Bronchial epithelial cell (primary cell): ENCODE data around the gene NTRK3. TPM values are rescaled to one million over a fixed set of nuclear protein-coding genes. Genes with fewer than 3 reads are reported as not detected.

ENCODE experiments used
- DNase-seq: peaks from one replicate; pipeline ENCODE4 v3.0.0-alpha.2; 2010; ENCODE audit warnings: low read depth
- FAIRE-seq: peaks from 2 replicates; lab custom pipeline; 2011; peaks lifted over from hg19 to GRCh38; lab: Jason Lieb, UNC
- H3K27me3 ChIP-seq: 2 replicates; pipeline ENCODE4 v1.5.1; 2011; ENCODE audit warnings: low read length; ENCODE audit not compliant: control insufficient read depth, insufficient read depth
- H3K36me3 ChIP-seq: 2 replicates; pipeline ENCODE4 v1.5.1; 2011; ENCODE audit warnings: low read length; ENCODE audit not compliant: control insufficient read depth, insufficient read depth
- H3K4me3 ChIP-seq: 2 replicates; pipeline ENCODE4 v1.5.1; 2011; ENCODE audit warnings: mild to moderate bottlenecking, low read depth, low read length, control low read depth
- total RNA-seq: library from RNA; depleted of rRNA; stranded (reverse); fragments of >200 nt; gene quantifications from 2 replicates; pipeline ENCODE4 v1.2.1, GENCODE V29; 2014
- TF ChIP-seq, protein P1 (sequence below): IDR thresholded peaks from 2 replicates; pipeline ENCODE4 v1.5.1; 2011; ENCODE audit warnings: mild to moderate bottlenecking, moderate library complexity, low read length, control low read depth, inconsistent platforms; ENCODE audit not compliant: insufficient read depth, severe bottlenecking

NTRK3 gene
- total RNA-seq, 1 donor from 2014 or later, result not detected

DNA sequence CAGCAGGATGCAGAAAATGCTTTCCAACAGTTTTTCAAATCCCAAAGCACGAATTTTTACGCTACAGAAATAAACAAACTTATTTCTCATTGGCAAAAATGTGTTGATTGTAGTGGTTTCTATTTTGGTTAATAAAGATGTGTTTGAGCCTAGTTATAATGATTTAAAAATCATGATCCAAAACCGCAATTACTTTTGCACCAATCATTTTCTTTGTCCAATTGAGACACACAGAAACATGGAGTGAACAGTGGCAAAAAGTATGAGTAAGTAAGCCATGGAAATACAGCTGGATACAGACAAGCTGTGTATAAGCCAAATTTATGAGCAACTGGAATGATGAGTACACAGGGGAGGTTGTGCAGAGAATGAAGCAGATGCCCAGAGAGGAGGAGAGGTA is 427.9 kb downstream of the NTRK3 start:
- H3K27me3 ChIP-seq, result no peaks in the 10 kb centered on the region
- TF ChIP-seq, protein P1, sequence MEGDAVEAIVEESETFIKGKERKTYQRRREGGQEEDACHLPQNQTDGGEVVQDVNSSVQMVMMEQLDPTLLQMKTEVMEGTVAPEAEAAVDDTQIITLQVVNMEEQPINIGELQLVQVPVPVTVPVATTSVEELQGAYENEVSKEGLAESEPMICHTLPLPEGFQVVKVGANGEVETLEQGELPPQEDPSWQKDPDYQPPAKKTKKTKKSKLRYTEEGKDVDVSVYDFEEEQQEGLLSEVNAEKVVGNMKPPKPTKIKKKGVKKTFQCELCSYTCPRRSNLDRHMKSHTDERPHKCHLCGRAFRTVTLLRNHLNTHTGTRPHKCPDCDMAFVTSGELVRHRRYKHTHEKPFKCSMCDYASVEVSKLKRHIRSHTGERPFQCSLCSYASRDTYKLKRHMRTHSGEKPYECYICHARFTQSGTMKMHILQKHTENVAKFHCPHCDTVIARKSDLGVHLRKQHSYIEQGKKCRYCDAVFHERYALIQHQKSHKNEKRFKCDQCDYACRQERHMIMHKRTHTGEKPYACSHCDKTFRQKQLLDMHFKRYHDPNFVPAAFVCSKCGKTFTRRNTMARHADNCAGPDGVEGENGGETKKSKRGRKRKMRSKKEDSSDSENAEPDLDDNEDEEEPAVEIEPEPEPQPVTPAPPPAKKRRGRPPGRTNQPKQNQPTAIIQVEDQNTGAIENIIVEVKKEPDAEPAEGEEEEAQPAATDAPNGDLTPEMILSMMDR, result no peak
- no peaks in the 10 kb centered on the region for H3K36me3 ChIP-seq
- no peak for DNase-seq
- FAIRE-seq, result no peak
- H3K4me3 ChIP-seq, result no peak overlapping the region

DNA sequence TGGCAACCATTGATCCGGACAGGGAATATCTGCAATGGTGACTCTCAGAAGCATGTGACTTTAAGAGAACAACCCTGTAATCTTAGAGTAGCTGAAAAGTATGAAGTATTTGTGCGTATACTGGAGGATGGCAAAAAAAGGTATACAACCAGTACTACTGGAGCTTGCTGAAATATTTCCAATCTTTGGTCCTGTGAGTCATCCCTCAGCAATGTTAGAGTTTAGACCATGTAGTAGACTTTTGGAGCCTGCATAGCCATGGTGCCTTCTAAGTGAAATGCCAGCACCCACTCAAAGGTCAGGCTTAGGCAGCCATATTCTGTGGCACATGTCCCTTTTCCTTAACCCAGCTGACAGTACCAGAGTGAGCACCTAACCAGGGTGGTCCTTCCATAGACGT is 429.4 kb downstream of the NTRK3 start:
- FAIRE-seq (no peak), DNase-seq (no peak)

DNA sequence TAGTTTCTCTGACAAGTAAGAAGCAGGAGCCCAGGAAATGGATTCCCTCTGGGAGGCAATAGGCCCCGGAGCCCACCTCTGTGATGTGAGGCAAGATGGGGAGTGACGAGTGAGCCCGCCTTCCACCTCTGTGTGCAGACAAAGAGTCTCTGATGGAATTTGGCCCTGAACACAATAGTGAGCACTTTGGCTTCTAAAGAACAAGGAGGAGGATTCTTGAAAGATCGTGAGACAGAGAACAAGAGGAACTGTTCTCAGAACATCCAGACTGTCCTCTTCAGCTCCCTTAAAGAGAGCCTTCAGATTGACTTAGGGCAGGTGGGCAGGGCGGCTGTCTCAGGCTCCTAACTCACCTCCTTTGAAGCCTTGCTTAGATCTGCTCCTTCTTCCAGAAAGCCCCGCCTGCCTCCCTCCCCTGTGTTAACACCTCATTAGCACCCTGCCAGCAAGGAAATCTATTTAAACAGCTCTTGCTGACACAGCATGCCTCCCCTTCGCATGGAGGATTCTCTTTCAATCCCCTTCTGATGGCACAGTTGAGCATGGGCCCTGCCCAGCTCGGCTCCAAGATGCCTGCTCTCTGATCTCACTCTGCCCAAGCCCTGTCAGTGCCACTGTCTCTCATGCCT is 430.3 kb downstream of the NTRK3 start:
- Histone ChIP-seq H3K4me3 (no peak overlapping the region), H3K27me3 (no peaks in the 10 kb centered on the region), H3K36me3 (no peaks in the 10 kb centered on the region)
- DNase-seq, result no peak
- TF ChIP-seq, protein P1, result no peak
- no peak for FAIRE-seq

More for the DNA sequence above, 429.4 kb downstream of the NTRK3 start:
- H3K4me3 ChIP-seq, result no peak overlapping the region
- H3K36me3 ChIP-seq, result no peaks in the 10 kb centered on the region
- no peaks in the 10 kb centered on the region for H3K27me3 ChIP-seq
- TF ChIP-seq, protein P1, result no peak

DNA sequence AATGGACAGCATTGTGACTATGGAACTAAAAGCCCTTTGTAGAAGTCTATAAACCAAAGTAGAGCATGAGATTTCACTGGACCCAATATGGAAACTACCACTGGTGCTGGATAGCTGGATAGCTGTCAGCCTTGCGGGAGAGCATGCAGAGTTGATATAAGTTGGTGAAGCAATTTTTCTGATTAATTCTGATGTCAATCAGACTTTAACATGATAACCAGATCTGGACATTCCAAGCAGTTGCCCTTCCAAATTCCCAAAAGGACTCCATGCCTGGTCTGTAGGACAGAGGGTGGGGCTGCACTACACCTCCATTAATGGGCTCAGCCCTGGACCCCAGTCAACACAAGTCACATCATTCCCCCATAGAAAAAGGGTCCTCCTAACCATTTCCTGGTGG is 437.8 kb downstream of the NTRK3 start:
- FAIRE-seq (no peak), DNase-seq (no peak)
- H3K36me3 ChIP-seq, result no peaks in the 10 kb centered on the region
- no peak overlapping the region for H3K4me3 ChIP-seq
- TF ChIP-seq, protein P1, result no peak
- no peaks in the 10 kb centered on the region for H3K27me3 ChIP-seq

DNA sequence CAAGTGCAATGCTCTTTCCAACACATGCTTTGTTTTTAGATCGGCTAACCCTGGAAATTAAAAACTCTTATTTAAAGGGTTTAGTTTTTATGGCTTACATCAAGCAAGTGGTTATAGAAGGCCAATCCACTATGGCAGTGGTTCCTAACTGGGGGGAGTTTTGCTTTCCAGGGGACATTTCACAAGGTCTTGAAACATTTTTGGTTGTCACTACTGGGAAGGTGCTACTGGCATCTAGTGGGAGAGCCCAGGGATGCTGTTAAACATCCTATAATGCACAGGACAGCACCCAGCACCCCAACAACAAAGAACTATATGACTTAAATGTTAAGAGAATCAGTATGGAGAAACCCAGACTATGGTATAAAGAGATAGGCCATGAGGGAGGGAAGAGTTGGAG is 439.0 kb downstream of the NTRK3 start:
- FAIRE-seq (no peak), DNase-seq (no peak)
- Histone ChIP-seq H3K36me3 (no peaks in the 10 kb centered on the region), H3K27me3 (no peaks in the 10 kb centered on the region), H3K4me3 (no peak overlapping the region)
- TF ChIP-seq, protein P1, result no peak

DNA sequence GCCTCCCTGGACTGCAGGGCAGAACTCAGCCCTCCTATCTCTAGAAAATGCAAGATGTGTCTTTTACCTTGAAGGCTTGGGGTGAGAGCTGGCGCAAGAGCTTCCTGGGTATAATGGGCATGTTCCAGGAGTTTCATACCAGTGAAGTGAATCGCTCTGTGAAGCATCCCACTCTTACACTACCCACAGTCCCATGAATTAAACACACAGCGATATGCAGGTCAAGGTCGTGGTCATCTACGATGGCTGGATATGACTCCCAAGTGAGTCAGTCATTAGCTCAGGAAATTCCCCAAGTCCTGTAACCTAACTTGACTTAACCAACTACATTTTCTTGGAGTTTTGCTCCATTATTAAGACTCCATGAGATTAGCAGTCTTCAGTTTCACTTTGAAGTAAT is 439.7 kb downstream of the NTRK3 start:
- no peaks in the 10 kb centered on the region for H3K27me3 ChIP-seq
- DNase-seq, result peak; percentile 78

More for the DNA sequence above, 439.7 kb downstream of the NTRK3 start:
- TF ChIP-seq, protein P1, result no peak
- Histone ChIP-seq H3K36me3 (no peaks in the 10 kb centered on the region), H3K4me3 (no peak overlapping the region)
- FAIRE-seq, result no peak
